ENCODE results near the gene SCAMP4. TPM values are rescaled to one million over a fixed set of nuclear protein-coding genes. Genes with fewer than 3 reads are reported as not detected.

The SCAMP4 gene
- total and polyA plus RNA-seq, 9 of the 15 experiments (the other 6 are each of a cell fraction or from before 2014, with no cell fraction given) = 0.81 to 45.9 (median 12.8) TPM

DNA sequence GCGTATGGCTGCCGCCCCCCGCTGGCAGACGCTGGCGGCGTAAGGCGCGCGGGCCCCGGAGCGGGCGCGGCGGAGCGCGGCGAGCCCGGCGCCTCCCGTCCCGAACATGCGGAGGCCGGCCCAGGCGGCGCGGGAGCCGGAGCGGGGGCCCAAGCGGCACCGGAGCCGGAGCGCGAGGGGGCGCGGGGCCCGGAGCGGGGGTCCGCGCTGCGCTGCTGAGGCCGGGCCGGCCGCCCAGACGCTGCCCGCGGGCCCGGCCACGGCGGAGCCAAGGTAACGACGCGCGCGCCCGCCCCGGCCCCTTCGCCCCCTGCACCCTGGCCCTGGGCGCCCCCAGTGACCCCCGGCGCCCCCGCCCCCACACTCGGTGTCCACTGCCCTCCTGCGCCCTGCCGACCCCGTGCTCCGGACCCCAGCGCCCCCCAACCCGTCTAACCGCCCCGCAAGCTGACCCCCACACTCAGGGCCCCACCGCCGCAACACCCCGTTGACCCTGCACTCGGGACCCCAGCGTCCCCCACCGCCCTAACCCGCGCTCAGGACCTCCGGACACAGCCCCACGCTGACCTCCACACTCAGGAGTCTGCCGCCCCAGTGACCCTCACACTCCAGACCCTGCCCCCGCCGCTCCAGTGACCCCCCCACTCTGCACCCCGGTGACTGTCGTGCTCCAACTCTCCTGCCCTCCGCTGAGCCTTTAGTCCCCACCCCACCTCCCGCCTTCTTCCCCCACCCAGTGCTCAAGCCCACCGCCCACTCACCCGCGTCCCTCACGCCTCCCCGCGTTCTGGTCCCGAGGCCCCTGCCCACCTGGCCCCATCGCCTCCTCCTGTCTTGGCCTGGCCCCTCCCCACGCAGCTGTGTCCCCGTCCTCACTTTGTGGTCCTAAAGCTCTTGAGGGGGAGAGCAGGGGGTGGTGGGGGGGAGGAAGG is 36.2 kb downstream of the SCAMP4 start, which contains the start of gene CSNK1G2 (continued):
- TF ChIP-seq ZNF407 (IDR thresholded peaks at IDR 0.05; ENCODE audit: low read depth) (no peak), ZNF12 (CRISPR knock-in tag; IDR thresholded peaks at IDR 0.05) (no peak), CTCF (IDR thresholded peaks at IDR 0.05 in 2 of 3, conservative IDR thresholded peaks at IDR 0.05 in 1 of 3; ENCODE audit: insufficient read depth in 2 of 3, low read depth in 1 of 3, low read length in 3 of 3) (peak in 1 of 3 experiments; percentile 21; a peak in 1 of 6 replicates), LEF1 (IDR thresholded peaks at IDR 0.05) (no peak), POLR3G (IDR thresholded peaks at IDR 0.05; ENCODE audit: extremely low read depth, insufficient read length, insufficient replicate concordance) (no peak), NFIC (IDR thresholded peaks at IDR 0.05) (peak; percentile 21; the same call in 1 of the 2 replicates), ZNF140 (CRISPR knock-in tag; IDR thresholded peaks at IDR 0.05) (no peak), ETV5 (CRISPR knock-in tag; IDR thresholded peaks at IDR 0.05; ENCODE audit: low read depth) (no peak), BHLHE40 (IDR thresholded peaks at IDR 0.05; ENCODE audit: low read length) (peak; percentile 58), SP2 (IDR thresholded peaks at IDR 0.05; ENCODE audit: extremely low read depth, low read depth, low read length, poor library complexity, severe bottlenecking) (no peak), TSC22D4 (tag; IDR thresholded peaks at IDR 0.05) (no peak), PCBP1 (IDR thresholded peaks at IDR 0.05; ENCODE audit: low read depth, low read length, poor library complexity, severe bottlenecking) (peak; percentile 77)
- TF ChIP-seq, protein P1, sequence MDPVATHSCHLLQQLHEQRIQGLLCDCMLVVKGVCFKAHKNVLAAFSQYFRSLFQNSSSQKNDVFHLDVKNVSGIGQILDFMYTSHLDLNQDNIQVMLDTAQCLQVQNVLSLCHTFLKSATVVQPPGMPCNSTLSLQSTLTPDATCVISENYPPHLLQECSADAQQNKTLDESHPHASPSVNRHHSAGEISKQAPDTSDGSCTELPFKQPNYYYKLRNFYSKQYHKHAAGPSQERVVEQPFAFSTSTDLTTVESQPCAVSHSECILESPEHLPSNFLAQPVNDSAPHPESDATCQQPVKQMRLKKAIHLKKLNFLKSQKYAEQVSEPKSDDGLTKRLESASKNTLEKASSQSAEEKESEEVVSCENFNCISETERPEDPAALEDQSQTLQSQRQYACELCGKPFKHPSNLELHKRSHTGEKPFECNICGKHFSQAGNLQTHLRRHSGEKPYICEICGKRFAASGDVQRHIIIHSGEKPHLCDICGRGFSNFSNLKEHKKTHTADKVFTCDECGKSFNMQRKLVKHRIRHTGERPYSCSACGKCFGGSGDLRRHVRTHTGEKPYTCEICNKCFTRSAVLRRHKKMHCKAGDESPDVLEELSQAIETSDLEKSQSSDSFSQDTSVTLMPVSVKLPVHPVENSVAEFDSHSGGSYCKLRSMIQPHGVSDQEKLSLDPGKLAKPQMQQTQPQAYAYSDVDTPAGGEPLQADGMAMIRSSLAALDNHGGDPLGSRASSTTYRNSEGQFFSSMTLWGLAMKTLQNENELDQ (CRISPR knock-in tag; IDR thresholded peaks at IDR 0.05; ENCODE audit: borderline replicate concordance) = no peak

All from K562 (cell line).